OCI-LY7 (cell line): ENCODE data around the gene ZNF638. TPM values are rescaled to one million over a fixed set of nuclear protein-coding genes. Genes with fewer than 3 reads are reported as not detected.
A peak's percentile ranks its signal among the peaks of the same experiment; 100 is the strongest.

ENCODE experiments used
- BruUV-seq: library from RNA; stranded (reverse); fragments of 400-500 nt; replicated peaks from 2 replicates; lab custom pipeline; 2021; lab: Mats Ljungman, UMichigan
- CTCF ChIA-PET: fragments of 300-600 bp; sonication (Branson Sonifier 250); formaldehyde crosslinking; loops from one replicate; lab custom pipeline; 2022; ENCODE audit warnings: antibody characterized with exemption; ENCODE audit not compliant: unreplicated experiment; lab: Charles Lee
- POLR2A ChIA-PET: fragments of 300-600 bp; sonication (Branson Sonifier 250); formaldehyde crosslinking; loops from one replicate; lab custom pipeline; 2022; ENCODE audit warnings: antibody characterized with exemption; lab: Charles Lee
- DNase-seq: peaks from one replicate; pipeline ENCODE4 v3.0.0-alpha.2; 2015; ENCODE audit warnings: low spot score
- H2AFZ ChIP-seq: fragments of 200-600 bp; sonication (generic), shearing (Covaris generic); 2 replicates; pipeline ENCODE4 v1.6.1; 2014; ENCODE audit warnings: mild to moderate bottlenecking, antibody characterized with exemption, low read length, moderate library complexity
- H3K27ac ChIP-seq: fragments of 200-600 bp; sonication (generic); 2 replicates; pipeline ENCODE4 v1.5.1; 2014; ENCODE audit warnings: mixed run types, low read depth, mild to moderate bottlenecking, moderate library complexity, low read length, inconsistent platforms; ENCODE audit not compliant: poor library complexity, severe bottlenecking
- H3K36me3 ChIP-seq: fragments of 200-600 bp; sonication (generic); 2 replicates; pipeline ENCODE4 v1.6.1; 2014; ENCODE audit warnings: mild to moderate bottlenecking, antibody characterized with exemption, low read length, moderate library complexity, mixed read lengths; ENCODE audit not compliant: insufficient read depth
- H3K4me1 ChIP-seq: fragments of 200-600 bp; sonication (generic); 2 replicates; pipeline ENCODE4 v1.5.1; 2014; ENCODE audit warnings: mild to moderate bottlenecking, low read length; ENCODE audit not compliant: insufficient read depth, poor library complexity, severe bottlenecking
- H3K4me2 ChIP-seq: fragments of 200-600 bp; sonication (generic); 2 replicates; pipeline ENCODE4 v1.6.1; 2014; ENCODE audit warnings: mild to moderate bottlenecking, low read length
- H3K4me3 ChIP-seq: fragments of 200-600 bp; sonication (generic); 2 replicates; pipeline ENCODE4 v1.5.1; 2014; ENCODE audit warnings: mild to moderate bottlenecking, low read depth, low read length; ENCODE audit not compliant: poor library complexity, severe bottlenecking
- H3K79me2 ChIP-seq: fragments of 200-600 bp; sonication (generic); 2 replicates; pipeline ENCODE4 v1.6.1; 2016; ENCODE audit warnings: low read depth, mild to moderate bottlenecking, low read length, moderate library complexity, mixed read lengths; ENCODE audit not compliant: insufficient read depth
- H3K9me2 ChIP-seq: fragments of 200-600 bp; sonication (generic); 2 replicates; pipeline ENCODE4 v1.6.1; 2016; ENCODE audit warnings: mild to moderate bottlenecking, low read length, mixed read lengths; ENCODE audit not compliant: insufficient read depth
- H3K9me3 ChIP-seq: fragments of 200-600 bp; sonication (generic); 2 replicates; pipeline ENCODE4 v1.6.1; 2014; ENCODE audit warnings: mild to moderate bottlenecking, mixed run types, low read length, mixed read lengths
- H4K20me1 ChIP-seq: fragments of 200-600 bp; sonication (generic); 2 replicates; pipeline ENCODE4 v1.6.1; 2014; ENCODE audit warnings: mild to moderate bottlenecking, antibody characterized with exemption, low read length, moderate library complexity, mixed read lengths; ENCODE audit not compliant: insufficient read depth
- EZH2phosphoT487 ChIP-seq: fragments of 200-600 bp; sonication (generic); IDR thresholded peaks from 2 replicates; pipeline ENCODE4 v1.6.1; 2018; ENCODE audit warnings: low read depth, borderline replicate concordance, mild to moderate bottlenecking, mixed run types, antibody characterized with exemption, low read length, moderate library complexity, mixed read lengths
- intact Hi-C: fragments of 100-400 bp; cut with micrococcal nuclease; formaldehyde crosslinking; loops from one replicate; pipeline ENCODE4 v1.10.0; 2022; ENCODE audit not compliant: unreplicated experiment
- total RNA-seq, 2 experiments: library from RNA; depleted of rRNA in 1 of 2; stranded (reverse); fragments of >200 nt in 1 of 2; shearing (Covaris generic) in 1 of 2; gene quantifications; 2 replicates each; pipeline ENCODE4 v1.2.3, GENCODE V29; 2014 to 2022
- TF ChIP-seq, protein P1 (sequence below): fragments of 200-600 bp; sonication (generic); conservative IDR thresholded peaks from 2 replicates; pipeline ENCODE4 v1.5.1; 2014; ENCODE audit warnings: mild to moderate bottlenecking, antibody characterized with exemption, low read length, moderate library complexity, mixed read lengths

Gene ZNF638
- total RNA-seq, 2 experiments from 2014 or later = 114 to 138 TPM

DNA sequence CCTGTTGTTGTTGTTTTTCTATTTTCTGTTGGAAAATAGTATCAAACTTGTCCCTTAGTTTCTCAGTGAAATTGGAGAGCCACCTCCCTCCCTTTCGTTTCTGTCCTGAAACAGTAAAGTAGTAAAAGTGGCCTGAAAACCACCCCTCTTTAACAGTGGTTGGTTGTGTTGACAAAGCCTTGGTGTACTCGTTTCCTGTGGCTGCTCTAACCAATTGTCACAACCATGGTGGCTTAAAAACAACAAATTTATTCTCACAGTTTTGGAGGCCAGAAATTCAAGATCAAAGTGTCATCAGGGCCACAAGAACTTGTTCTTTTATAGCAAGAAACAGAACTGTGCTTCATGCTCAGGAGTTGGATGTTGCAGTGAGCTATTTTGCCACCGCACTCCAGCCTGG, 117.8 kb downstream of the ZNF638 start:
- Histone ChIP-seq H2AFZ (no peak overlapping the region), H3K4me3 (no peak overlapping the region), H4K20me1 (no peaks in the 10 kb centered on the region), H3K9me3 (no peaks in the 10 kb centered on the region), H3K27ac (no peak overlapping the region), H3K9me2 (no peaks in the 10 kb centered on the region), H3K4me2 (no peak overlapping the region), H3K79me2 (no peaks in the 10 kb centered on the region), H3K36me3 (no peaks in the 10 kb centered on the region), H3K4me1 (no peaks in the 10 kb centered on the region)
- POLR2A ChIA-PET = no interaction called here
- TF ChIP-seq, protein P1, sequence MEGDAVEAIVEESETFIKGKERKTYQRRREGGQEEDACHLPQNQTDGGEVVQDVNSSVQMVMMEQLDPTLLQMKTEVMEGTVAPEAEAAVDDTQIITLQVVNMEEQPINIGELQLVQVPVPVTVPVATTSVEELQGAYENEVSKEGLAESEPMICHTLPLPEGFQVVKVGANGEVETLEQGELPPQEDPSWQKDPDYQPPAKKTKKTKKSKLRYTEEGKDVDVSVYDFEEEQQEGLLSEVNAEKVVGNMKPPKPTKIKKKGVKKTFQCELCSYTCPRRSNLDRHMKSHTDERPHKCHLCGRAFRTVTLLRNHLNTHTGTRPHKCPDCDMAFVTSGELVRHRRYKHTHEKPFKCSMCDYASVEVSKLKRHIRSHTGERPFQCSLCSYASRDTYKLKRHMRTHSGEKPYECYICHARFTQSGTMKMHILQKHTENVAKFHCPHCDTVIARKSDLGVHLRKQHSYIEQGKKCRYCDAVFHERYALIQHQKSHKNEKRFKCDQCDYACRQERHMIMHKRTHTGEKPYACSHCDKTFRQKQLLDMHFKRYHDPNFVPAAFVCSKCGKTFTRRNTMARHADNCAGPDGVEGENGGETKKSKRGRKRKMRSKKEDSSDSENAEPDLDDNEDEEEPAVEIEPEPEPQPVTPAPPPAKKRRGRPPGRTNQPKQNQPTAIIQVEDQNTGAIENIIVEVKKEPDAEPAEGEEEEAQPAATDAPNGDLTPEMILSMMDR = no peak
- no peak for TF ChIP-seq EZH2phosphoT487
- CTCF ChIA-PET = no interaction called here
- intact Hi-C loops = no loop called here
- no TSS peak for BruUV-seq
- no peak for DNase-seq

GRCh38 chr2:71451705-71452104, 120.1 kb downstream of the ZNF638 start:
- H3K4me1 ChIP-seq = peaks cover 10% of the 10 kb centered on the region
- no peaks in the 10 kb centered on the region for H4K20me1 ChIP-seq
- no TSS peak for BruUV-seq
- H3K36me3 ChIP-seq = no peaks in the 10 kb centered on the region
- intact Hi-C loops = no loop called here
- H3K9me2 ChIP-seq = no peaks in the 10 kb centered on the region
- no peak overlapping the region for H2AFZ ChIP-seq
- TF ChIP-seq EZH2phosphoT487 = no peak
- TF ChIP-seq, protein P1 = no peak
- CTCF ChIA-PET = no interaction called here
- H3K9me3 ChIP-seq = no peaks in the 10 kb centered on the region
- no peak for DNase-seq
- H3K27ac ChIP-seq = no peak overlapping the region
- no peaks in the 10 kb centered on the region for H3K79me2 ChIP-seq
- H3K4me3 ChIP-seq = no peak overlapping the region
- POLR2A ChIA-PET = interaction anchor here (0.5 kb wide), 1 partner anchor 46 kb away, joined by 4 read pairs; no protein-coding TSS in a partner anchor
- H3K4me2 ChIP-seq = no peak overlapping the region

- intact Hi-C loops = no loop called here
- no peaks in the 10 kb centered on the region for H3K79me2 ChIP-seq
- H2AFZ ChIP-seq = no peak overlapping the region
- no peak overlapping the region for H3K4me3 ChIP-seq
- H3K9me2 ChIP-seq = no peaks in the 10 kb centered on the region
- H3K9me3 ChIP-seq = no peaks in the 10 kb centered on the region
- H4K20me1 ChIP-seq = no peaks in the 10 kb centered on the region
- CTCF ChIA-PET = no interaction called here
- POLR2A ChIA-PET = interaction anchor here (0.6 kb wide), 1 partner anchor 213 kb away, joined by 3 read pairs; no protein-coding TSS in a partner anchor
- no peak for TF ChIP-seq EZH2phosphoT487
- TF ChIP-seq, protein P1 = peak; percentile 47
- no peaks in the 10 kb centered on the region for H3K36me3 ChIP-seq
- no peak overlapping the region for H3K27ac ChIP-seq
- DNase-seq = peak; percentile 23
- no peak overlapping the region for H3K4me2 ChIP-seq
- BruUV-seq = no TSS peak
- H3K4me1 ChIP-seq = peaks cover 10% of the 10 kb centered on the region
These were observed 121.0 kb downstream of the ZNF638 start for GRCh38 chr2:71452565-71452964.
